CD4-positive, alpha-beta T cell treated with Interleukin-17A for 1 hour (primary cell): Measurements from ENCODE around the gene MRAP2.
"Not testable (repeated sequence)": the region's sequence is repeated elsewhere in the genome, so short reads cannot be mapped to it uniquely, and the experiment has no call there.

Experiments used
- DNase-seq: peaks from one replicate; pipeline ENCODE4 v3.0.0-alpha.2; 2020

Gene MRAP2

DNA sequence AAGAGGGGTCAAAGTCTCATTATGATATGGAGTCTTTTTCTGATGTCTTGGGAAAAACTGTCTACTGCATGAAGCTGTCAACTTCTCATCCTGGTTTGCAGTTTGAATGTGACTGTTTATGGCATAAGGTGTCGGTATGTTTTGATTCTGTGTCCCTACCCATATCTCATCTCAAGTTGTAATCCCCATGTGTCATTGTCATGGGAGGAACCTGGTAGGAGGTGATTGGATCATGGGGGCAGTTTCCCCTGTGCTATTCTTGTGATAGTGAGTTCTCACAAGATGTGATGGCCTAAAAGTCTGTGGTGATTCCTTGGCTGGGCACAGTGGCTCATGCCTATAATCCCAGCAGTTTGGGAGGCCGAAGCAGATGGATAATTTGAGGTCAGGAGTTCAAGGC is 47.6 kb downstream of the MRAP2 start:
- DNase-seq, result no peak

DNA sequence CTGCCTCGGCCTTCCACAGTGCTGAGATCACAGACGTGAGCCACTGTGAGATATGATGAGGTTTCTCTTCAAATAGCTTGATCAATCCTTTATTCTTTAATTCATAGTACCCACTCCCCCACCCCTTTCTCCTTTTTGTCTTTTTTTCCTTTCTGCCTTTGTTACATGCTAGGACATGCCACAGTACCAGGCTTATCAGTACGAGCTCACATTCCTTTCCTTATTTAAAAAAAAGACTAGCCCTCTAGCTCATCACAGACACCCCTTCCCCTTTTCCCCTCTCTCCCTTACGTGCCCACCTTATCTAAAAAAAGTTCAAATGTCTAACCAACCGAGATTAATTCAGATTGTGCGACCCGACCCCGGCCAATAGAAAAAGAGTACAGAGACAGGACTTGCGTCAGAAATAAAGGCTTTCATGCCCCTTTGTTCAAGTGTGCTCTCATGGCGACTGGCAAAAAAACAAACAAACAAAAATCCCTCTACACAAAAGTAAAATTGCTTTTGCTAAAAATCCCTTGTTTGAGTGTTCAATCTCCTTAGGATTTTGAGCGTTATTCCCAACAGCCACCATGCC is 49.2 kb downstream of the MRAP2 start:
- no peak for DNase-seq

DNA sequence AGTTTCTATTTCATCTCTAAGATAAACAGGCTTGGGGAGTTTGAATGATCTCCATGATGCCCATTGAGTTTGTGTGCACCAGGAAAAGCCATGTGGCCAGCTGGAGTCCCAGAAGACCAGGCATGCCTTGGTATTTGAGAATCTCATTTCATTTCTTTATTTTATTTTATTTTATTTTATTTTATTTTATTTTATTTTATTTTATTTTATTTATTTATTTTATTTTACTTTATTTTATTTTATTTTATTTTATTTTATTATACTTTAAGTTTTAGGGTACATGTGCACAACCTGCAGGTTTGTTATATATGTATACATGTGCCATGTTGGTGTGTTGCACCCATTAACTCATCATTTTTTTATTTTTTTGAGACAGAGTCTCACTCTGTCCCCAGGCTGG is 51.1 kb downstream of the MRAP2 start:
- DNase-seq, result not testable (repeated sequence)

DNA sequence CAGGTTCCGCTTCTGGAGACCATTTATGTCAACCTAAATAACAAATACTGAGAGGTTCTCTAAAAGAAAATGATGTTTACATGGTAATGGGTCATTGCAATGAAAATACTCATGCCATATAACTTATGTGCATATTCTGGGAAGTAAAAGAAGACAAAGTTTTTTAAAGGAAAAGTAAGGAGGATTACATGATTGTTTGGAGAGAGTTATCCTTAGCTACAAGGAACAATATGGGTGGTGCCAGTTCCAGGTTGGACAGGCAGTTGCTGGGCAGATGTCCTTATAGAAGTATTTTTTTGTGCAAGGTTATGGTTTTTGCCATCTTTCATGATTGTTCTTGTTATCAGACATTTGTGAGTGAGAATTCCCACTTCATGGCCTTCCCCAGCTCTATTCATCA is 52.5 kb downstream of the MRAP2 start:
- no peak for DNase-seq

GRCh38 chr6:84086545-84087429 is 53.2 kb downstream of the MRAP2 start:
- DNase-seq, result no peak

- no peak for DNase-seq
Observed at GRCh38 chr6:84089081-84089480, 55.5 kb downstream of the MRAP2 start.

- DNase-seq, result no peak
Observed at GRCh38 chr6:84089552-84089951, 56.0 kb downstream of the MRAP2 start.

GRCh38 chr6:84093441-84094435 is 60.2 kb downstream of the MRAP2 start:
- no peak for DNase-seq

- DNase-seq, result no peak
Observed at GRCh38 chr6:84095156-84095555, 61.6 kb downstream of the MRAP2 start.

DNA sequence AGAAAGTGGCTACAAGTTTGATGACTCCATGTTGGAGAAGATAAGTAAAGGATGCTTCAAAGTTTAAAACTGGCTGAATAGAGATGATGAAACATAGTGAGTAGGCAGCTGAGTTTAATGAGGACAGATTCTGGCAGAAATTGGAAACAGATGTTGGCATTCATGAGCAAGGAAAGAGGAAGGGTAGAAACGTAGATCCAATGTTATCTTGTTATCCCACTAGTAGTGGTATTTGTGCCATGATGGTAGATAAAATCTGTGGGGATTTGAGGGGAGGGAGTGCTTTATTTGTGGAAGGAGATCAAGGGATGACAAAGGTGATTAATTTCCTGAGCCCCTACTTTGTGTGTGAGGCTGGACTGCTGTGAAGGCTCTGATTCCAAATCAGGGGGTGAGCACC is 69.5 kb downstream of the MRAP2 start:
- no peak for DNase-seq

DNA sequence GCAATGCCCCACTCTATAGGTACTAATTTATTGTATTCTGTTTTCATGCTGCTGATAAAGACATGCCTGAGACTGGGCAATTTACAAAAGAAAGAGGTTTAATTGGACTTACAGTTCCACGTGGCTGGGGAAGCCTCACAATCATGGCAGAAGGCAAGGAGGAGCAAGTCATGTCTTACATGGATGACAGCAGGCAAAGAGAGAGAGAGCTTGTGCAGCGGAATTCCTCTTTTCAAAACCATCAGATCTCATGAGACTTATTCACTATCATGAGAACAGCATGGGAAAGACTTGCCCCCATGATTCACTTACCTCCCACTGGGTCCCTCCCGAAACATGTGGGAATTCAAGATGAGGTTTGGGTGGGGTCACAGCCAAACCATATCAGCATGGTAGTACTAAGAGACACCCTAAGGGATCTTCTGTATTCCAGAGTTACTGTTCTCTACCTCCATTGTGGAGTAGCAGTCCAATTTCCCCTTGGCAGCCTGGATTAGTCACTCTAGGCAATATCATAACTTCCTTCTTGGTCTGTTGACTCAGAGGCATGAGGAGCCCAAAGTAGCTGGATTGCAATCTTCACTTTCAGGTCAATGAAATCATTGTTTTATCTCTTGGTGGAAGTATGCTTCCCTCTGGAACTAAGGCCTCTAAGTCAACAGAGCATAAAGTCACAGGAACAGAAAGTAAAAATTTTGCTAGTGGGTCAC is 71.8 kb downstream of the MRAP2 start:
- DNase-seq, result not testable (repeated sequence)

- DNase-seq, result no peak
Observed at GRCh38 chr6:84107495-84107894, 73.9 kb downstream of the MRAP2 start.

DNA sequence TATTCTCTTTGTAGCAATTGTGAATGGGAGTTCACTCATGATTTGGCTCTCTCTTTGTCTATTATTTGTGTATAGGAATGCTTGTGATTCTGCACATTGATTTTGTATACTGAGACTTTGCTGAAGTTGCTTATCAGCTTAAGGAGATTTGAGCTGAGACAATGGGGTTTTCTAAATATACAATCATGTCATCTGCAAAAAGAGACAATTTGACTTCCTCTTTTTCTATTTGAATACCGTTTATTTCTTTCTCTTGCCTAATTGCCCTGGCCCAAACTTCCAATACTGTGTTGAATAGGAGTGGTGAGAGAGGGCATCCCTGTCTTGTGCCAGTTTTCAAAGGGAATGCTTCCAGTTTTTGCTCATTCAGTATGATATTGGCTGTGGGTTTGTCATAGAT is 77.8 kb downstream of the MRAP2 start:
- DNase-seq, result not testable (repeated sequence)

- not testable (repeated sequence) for DNase-seq
Observed at GRCh38 chr6:84114933-84115594, 81.5 kb downstream of the MRAP2 start.

DNA sequence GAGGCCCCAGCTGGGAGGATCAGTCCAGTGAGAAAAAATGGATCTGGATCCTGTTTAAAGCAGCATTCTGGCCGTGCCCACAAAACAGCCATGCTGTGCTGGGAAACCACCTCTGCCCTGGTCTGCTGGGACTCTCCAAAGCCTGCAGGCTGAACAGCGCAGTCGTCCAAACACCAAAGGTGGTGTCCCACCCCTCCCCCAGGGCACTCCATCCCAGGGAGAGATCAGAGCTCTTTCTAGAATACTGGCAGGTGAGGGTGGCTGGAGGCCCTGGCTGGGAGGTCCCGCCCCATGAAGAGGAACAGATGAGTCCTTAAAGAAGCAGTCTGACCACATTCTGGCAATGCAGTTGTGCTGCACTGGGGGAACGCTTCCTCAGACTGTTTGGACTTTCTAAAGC is 84.6 kb downstream of the MRAP2 start:
- DNase-seq, result no peak

DNA sequence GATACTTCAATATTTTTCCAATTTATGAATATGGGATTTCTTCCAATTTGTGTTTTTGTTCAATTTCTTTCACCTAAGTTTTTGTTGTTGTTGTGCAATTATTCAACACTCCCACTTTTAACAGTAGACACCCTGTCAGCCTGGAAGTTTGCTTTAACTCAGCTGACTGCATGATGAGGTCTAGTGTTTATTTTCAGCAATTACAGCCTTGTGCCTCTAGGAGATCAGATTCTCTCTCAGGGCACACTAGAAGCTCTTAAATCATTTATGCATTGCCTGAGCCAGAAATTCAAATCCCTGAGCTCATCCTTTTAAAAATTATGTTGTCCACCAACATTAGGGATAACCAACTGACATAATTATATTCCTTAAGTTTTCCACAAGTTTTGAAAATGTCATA is 85.7 kb downstream of the MRAP2 start:
- no peak for DNase-seq

DNA sequence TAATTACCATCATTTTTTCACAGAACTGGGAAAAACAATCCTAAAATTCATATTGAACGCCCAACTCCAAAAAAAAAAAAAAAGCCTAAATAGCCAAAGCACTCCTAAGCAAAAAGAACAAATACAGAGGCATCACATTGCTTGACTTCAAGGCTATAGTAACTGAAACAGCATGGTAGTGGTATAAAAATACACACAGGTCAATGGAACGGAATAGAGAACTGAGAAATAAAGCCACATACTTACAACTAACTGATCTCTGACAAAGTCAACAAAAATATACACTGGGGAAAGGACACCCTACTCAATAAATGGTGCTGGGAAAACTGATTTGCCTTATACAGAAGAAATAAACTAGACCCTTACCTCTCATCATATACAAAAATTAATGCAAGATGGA is 89.6 kb downstream of the MRAP2 start:
- DNase-seq, result no peak

DNA sequence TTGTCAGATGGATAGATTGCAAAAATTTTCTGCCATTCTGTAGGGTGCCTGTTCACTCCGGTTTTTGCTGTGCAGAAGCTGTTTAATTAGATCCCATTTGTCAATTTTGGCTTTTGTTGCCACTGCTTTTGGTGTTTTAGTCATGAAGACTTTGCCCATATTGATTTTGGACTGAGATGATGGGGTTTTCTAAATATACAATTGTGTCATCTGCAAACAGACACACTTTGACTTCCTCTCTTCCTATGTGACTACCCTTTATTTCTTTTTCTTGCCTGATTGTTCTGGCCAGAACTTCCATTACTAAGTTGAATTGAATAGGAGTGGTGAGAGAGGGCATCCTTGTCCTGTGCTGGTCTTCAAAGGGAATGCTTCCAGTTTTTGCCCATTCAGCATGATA is 96.0 kb downstream of the MRAP2 start:
- DNase-seq, result not testable (repeated sequence)

DNA sequence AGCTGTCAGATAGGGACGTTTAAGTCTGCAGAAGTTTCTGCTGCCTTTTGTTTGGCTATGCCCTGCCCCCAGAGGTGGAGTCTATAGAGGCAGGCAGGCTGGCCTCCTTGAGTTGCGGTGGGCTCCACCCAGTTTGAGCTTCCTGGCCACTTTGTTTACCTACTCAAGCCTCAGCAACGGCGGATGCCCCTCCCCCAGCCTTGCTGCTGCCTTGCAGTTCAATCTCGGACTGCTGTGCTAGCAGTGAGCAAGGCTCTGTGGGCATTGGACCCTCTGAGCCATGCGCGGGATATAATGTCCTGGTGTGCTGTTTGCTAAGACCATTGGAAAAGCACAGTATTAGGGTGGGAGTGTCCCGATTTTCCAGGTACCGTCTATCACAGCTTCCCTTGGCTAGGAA is 99.8 kb downstream of the MRAP2 start:
- DNase-seq, result not testable (repeated sequence)

- no peak for DNase-seq
Observed at GRCh38 chr6:84135291-84135690, 101.7 kb downstream of the MRAP2 start.

- no peak for DNase-seq
Observed at GRCh38 chr6:84136364-84137050, 102.9 kb downstream of the MRAP2 start.

DNA sequence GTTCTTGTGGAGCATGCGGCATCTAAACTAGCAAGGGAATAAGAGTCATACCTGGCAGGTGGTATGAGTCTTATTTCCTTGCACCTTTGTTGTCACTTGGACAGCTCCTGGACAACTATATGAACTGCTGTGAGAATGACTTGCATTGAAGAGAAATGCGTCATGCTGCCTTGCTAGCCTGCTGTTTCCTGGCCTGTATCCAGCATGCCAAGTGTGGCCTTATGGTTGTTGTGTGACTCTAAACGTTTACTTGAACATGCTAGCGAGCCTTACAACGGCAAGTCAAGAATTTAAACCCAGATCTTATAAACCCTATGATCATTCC is 103.4 kb downstream of the MRAP2 start:
- no peak for DNase-seq
